Measurements from ENCODE around the gene MKRN3.
A peak's percentile ranks its signal among the peaks of the same experiment; 100 is the strongest.

MKRN3 gene

DNA sequence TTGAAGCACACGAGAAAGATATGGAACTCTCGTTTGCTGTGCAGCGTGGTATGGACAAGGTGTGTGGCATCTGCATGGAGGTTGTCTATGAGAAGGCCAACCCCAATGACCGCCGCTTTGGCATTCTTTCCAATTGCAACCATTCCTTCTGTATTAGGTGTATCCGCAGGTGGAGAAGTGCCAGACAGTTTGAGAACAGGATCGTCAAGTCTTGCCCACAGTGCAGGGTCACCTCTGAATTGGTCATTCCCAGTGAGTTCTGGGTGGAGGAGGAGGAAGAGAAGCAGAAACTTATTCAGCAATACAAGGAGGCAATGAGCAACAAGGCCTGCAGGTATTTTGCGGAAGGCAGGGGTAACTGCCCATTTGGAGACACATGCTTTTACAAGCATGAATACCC lies 1.2 kb downstream of the MKRN3 start:
- DNase-seq (ENCODE audit: low read depth in 2 of 2): no peak
- peak overlapping the region in 1 of 2 donors; percentile 56 for H3K4me3 ChIP-seq (replicated peaks in 1 of 2; ENCODE audit: low read depth in 2 of 2, low read length in 2 of 2)
- TF ChIP-seq, protein P1, sequence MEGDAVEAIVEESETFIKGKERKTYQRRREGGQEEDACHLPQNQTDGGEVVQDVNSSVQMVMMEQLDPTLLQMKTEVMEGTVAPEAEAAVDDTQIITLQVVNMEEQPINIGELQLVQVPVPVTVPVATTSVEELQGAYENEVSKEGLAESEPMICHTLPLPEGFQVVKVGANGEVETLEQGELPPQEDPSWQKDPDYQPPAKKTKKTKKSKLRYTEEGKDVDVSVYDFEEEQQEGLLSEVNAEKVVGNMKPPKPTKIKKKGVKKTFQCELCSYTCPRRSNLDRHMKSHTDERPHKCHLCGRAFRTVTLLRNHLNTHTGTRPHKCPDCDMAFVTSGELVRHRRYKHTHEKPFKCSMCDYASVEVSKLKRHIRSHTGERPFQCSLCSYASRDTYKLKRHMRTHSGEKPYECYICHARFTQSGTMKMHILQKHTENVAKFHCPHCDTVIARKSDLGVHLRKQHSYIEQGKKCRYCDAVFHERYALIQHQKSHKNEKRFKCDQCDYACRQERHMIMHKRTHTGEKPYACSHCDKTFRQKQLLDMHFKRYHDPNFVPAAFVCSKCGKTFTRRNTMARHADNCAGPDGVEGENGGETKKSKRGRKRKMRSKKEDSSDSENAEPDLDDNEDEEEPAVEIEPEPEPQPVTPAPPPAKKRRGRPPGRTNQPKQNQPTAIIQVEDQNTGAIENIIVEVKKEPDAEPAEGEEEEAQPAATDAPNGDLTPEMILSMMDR (IDR thresholded peaks at IDR 0.05; ENCODE audit: low read depth, low read length): no peak

GRCh38 chr15:23567921-23568320 lies 2.4 kb downstream of the MKRN3 start:
- no peak overlapping the region for H3K4me3 ChIP-seq (replicated peaks in 1 of 2; ENCODE audit: low read depth in 2 of 2, low read length in 2 of 2)
- DNase-seq (ENCODE audit: low read depth in 2 of 2): no peak
- TF ChIP-seq, protein P1 (IDR thresholded peaks at IDR 0.05; ENCODE audit: low read depth, low read length): no peak

- TF ChIP-seq, protein P1 (IDR thresholded peaks at IDR 0.05; ENCODE audit: low read depth, low read length): no peak
- no peak overlapping the region for H3K4me3 ChIP-seq (replicated peaks in 1 of 2; ENCODE audit: low read depth in 2 of 2, low read length in 2 of 2)
- DNase-seq (ENCODE audit: low read depth in 2 of 2): no peak
These were observed 3.9 kb downstream of the MKRN3 start for GRCh38 chr15:23569151-23569925.

DNA sequence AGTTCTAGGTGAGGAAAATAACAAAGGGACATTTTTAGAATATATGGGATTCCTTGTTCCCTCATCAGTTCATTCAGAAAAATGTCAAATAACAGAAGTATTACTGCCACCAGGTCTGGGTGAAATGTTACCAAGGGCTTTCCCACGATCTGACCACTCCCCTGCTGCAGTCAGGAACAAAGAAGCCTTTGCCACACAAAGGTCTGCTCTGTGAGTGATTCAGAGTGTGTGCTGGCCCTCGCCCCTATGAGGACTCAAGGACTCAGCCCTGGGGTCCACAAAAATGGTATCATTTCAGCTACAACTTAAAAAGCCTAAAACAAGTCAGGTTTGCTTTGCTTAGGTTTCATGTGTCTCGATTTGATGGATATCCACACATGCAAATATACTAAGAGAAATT lies 5.0 kb downstream of the MKRN3 start:
- H3K4me3 ChIP-seq (replicated peaks in 1 of 2; ENCODE audit: low read depth in 2 of 2, low read length in 2 of 2): no peak overlapping the region
- TF ChIP-seq, protein P1 (IDR thresholded peaks at IDR 0.05; ENCODE audit: low read depth, low read length): no peak
- DNase-seq (ENCODE audit: low read depth in 2 of 2): no peak

GRCh38 chr15:23572844-23573243 lies 7.4 kb downstream of the MKRN3 start:
- DNase-seq (ENCODE audit: low read depth in 2 of 2): no peak
- H3K4me3 ChIP-seq (replicated peaks in 1 of 2; ENCODE audit: low read depth in 2 of 2, low read length in 2 of 2): no peak overlapping the region
- TF ChIP-seq, protein P1 (IDR thresholded peaks at IDR 0.05; ENCODE audit: low read depth, low read length): no peak

DNA sequence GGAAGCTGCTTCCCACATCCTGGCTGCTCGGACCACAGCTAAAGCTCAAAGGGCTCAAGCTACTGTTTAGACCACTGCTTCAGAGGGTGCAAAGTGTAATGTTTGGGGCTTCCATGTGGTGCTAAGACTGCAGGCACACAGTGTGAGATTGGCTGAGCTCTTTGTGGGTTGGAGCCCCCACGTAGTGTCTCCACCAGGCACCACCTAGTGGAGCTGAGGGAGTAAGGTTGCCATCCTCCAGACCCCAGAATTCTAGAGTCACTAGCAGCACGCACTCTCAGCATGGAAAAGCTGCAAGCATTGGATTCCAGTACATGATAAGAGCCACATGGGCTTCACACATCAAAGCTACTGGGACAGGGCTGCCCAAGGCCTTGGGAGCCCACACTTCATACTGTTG lies 9.3 kb downstream of the MKRN3 start:
- TF ChIP-seq, protein P1 (IDR thresholded peaks at IDR 0.05; ENCODE audit: low read depth, low read length): no peak
- no peak overlapping the region for H3K4me3 ChIP-seq (replicated peaks in 1 of 2; ENCODE audit: low read depth in 2 of 2, low read length in 2 of 2)
- no peak for DNase-seq (ENCODE audit: low read depth in 2 of 2)

DNA sequence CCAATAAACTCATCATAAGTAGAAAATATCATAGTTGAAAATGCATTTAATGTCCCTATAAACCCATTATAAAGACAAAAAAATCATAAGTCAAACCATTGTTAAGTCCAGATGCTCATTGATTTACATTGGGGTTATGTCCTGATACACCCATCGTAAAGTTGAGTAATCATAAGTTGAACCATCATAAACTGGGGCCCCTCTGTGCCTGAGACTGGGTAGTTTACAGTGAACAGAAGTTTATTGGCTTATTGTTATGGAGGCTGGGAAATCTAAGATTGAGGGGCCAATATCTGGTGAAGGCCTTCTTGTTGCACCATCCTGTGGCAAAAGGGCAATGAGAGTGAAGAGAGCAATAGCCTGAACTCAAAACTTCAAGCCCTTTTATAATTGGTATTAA lies 10.6 kb downstream of the MKRN3 start:
- no peak overlapping the region for H3K4me3 ChIP-seq (replicated peaks in 1 of 2; ENCODE audit: low read depth in 2 of 2, low read length in 2 of 2)
- TF ChIP-seq, protein P1 (IDR thresholded peaks at IDR 0.05; ENCODE audit: low read depth, low read length): no peak
- DNase-seq (ENCODE audit: low read depth in 2 of 2): no peak
